Stimulated activated CD4-positive, alpha-beta T cell treated with anti-CD3 and anti-CD28 coated beads, Interleukin-4, amount 100 ng/mL, for 1 hour (primary cell): Measurements from ENCODE around the gene TBC1D3G.
"Not testable (repeated sequence)": the region's sequence is repeated elsewhere in the genome, so short reads cannot be mapped to it uniquely, and the experiment has no call there.

Source experiments
- DNase-seq: peaks from one replicate; pipeline ENCODE4 v3.0.0-alpha.2; 2020

The TBC1D3G gene

DNA sequence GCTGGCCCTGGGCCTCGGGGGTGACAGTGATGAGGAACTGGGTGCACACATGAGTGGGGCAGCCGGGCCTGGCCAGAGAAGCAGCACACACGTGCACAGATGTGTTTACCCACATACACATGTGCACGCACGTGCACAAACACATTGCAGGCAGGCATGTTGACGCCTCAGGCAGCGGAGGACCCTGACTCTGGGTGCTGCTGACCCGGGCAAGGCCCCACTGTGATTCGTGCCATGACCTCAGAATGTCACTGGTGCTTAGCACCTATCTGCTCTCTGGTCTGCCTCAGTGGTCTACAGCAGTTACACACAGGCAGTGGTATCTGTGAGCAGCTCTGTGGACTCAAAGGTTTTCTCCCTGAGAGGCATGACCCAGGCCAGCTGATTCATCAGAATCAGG is at the start of gene TBC1D3G:
Gene TBC1D3G (plus strand): TSS at position 301 of the 400 bp plus-strand sequence. CDS start 1,528 bp downstream, outside the sequence.
- not testable (repeated sequence) for DNase-seq

DNA sequence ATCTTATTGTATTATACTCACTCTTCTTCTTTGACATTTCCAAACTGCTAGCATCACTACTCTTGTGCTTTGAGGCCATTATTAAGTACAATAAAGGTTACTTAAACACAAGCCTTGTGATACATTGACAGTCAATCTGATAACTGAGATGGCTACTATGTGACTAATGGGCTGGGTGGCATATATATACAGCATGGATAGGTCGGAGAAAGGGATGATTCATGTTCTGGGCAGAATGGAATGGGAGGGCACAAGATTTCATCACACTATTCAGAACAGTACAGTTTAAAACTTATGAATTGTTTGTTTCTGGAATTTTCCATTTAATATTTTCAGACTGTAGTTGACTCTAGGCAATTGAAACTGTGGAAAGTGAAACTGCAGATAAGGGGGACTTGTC is 40.4 kb upstream of the TBC1D3G start:
- not testable (repeated sequence) for DNase-seq

DNA sequence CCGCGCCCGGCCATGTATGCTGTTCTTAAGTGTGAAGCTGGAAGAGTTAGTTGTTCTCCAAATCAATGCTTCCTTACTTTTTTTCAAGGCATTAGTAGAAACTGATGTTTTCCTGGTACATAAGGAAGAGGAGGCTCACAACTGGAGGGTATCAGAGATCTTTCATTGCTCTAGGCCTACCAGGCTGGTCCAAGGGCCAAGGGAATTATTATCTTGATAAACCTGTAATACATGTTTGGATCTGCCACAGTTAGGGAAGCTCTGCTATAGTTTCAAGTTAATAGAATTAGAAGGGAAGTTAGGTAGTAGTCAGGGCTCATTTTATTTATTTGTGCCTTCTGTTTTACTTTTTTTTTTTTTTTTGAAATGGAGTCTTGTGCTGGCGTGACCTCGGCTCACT is 39.5 kb upstream of the TBC1D3G start:
- not testable (repeated sequence) for DNase-seq

DNA sequence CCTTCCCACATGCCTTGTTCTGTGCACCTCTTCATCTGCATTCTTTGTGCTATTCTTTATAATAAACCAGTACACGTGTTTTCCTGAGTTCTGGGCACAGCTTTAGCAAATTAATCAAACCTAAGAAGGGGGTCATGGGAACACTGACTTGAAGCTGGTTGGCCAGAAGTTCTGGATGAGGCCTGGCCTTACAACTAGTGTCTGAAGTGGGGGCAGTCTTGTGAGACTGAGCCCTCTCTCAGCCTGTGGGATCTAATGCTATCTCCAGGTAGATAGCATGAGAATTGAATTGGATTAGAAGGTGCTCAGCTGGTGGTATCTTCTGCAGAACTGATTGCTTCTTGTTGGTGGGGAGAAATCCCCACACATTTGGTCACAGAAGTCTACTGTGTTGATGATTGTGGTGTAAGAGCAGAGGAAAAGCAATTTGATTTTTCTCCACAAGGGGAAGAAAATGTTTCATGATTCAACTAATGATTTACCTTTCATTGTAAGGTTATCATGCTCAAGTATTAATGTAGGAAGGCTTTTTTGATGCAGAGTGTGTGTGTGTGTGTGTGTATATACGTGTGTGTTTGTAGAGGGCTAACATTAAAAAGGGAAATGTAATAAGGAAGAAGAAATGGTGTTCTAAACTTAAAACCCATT is 33.6 kb upstream of the TBC1D3G start:
- not testable (repeated sequence) for DNase-seq

DNA sequence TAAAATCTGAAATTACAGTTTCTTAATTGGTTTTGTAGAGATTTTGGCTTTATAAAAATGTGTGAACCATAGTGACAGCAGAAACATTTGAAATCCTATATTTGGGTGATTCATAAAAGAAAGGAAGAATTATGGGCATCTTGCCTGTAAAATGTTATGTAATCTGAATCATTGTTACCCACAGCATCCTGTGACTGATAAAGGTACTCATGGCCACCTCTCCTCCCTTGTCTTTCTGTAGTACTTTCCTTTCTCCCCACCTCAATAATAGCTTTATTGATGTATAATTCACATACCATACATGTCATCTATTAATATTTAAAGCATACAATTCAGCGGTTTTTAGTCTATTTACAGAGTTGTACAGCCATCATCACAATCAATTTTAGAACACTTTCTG is 28.5 kb upstream of the TBC1D3G start:
- not testable (repeated sequence) for DNase-seq

DNA sequence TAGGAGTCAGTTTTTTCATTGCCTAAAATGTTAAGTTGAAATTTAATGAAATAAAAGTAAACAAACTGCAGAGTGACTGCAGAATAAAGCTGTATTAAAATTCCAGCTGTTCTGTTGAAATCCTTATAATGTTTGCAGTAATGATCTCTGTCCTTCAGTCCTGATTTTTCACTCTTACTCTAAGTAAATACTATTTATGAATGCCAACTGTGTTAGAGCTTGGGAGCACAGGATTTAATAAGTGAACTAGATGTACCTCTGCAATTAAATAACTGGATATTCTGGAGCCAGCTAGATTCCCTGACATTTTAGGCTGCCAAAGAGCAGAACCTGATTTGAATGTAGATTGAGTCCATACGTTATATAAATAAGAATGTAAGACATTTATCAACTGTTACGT is 7.9 kb upstream of the TBC1D3G start:
- not testable (repeated sequence) for DNase-seq

DNA sequence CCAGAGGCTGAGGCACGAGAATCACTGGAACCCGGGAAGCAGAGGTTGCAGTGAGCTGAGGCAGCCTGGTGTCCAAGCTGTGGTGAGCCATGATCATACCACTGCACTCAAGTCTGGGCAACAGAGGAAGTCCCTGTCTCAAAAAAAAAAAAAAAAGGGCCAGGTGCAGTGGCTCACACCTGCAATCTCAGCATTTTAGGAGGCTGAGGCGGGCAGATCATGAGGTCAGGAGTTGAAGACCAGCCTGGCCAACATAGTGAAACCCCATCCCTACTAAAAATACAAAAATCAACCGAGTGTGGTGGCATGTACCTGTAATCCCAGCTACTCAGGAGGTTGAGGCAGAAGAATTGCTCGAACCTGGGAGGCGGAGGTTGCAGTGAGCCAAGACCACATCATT is 38.8 kb downstream of the TBC1D3G start:
- DNase-seq: not testable (repeated sequence)

DNA sequence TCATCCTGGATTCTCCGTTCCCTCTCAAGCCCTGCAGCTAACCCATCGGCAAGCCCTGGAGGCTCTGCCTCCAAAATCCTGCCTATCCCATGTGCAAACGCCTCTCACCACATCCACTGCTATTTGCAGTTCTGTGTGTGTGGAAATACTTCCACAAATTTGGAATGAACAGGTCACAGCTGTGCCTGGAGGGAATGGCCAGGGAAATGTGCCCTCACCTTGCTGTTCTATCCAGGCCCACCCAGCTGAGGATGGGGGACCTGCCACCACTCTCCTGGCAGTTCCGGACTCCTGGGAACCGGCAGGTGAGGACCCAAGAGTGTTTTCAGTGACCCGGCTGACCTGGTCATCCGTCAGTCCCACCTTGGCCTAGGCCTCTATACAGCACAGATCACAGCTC is 52.3 kb downstream of the TBC1D3G start:
- not testable (repeated sequence) for DNase-seq
